Left renal cortex interstitium (tissue), 4 donors: ENCODE results near the gene ATP5MK. TPM values are rescaled to one million over a fixed set of nuclear protein-coding genes. Genes with fewer than 3 reads are reported as not detected.
"Not testable (repeated sequence)": the region's sequence is repeated elsewhere in the genome, so short reads cannot be mapped to it uniquely, and the experiment has no call there.

Source experiments
- DNase-seq, 4 donors: peaks; one replicate each; pipeline ENCODE4 v3.0.0-alpha.2; 2013; ENCODE audit warnings: low read depth in 4 of 4, low spot score in 2 of 4, missing footprints in 1 of 4
- polyA plus RNA-seq, 4 donors: library from polyadenylated mRNA; unstranded; fragments of 120-200 nt; gene quantifications; one replicate each; pipeline ENCODE4 v1.2.1, GENCODE V29; 2013; ENCODE audit not compliant: insufficient read length in 4 of 4

The ATP5MK gene
- 100 to 1,000 TPM; 196 to 267 (median 241) TPM for polyA plus RNA-seq

GRCh38 chr10:103396067-103396788, at the start of gene ATP5MK, which contains the start of gene PDCD11:
TSS of gene ATP5MK (minus strand) at chr10:103396475. CDS start at chr10:103392457, 4,018 bp downstream.
TSS of gene PDCD11 (plus strand) at chr10:103396626. CDS start at chr10:103398427, 1,801 bp downstream.
- peak; percentile 92 to 98 (median 96) for DNase-seq

- no peak for DNase-seq
These were observed 49.1 kb upstream of the ATP5MK start for GRCh38 chr10:103445366-103445765.

- DNase-seq = no peak
These were observed 48.2 kb upstream of the ATP5MK start for GRCh38 chr10:103444478-103444877.

- no peak for DNase-seq
These were observed 47.4 kb upstream of the ATP5MK start for GRCh38 chr10:103443475-103444185.

- DNase-seq = no peak
These were observed 45.8 kb upstream of the ATP5MK start for GRCh38 chr10:103442031-103442461.

GRCh38 chr10:103441611-103442010, 45.3 kb upstream of the ATP5MK start:
- DNase-seq = no peak

GRCh38 chr10:103441206-103441605, 44.9 kb upstream of the ATP5MK start:
- no peak for DNase-seq

- DNase-seq = no peak
These were observed 44.1 kb upstream of the ATP5MK start for GRCh38 chr10:103440416-103440815.

GRCh38 chr10:103439776-103440175, 43.5 kb upstream of the ATP5MK start:
- no peak for DNase-seq

- no peak for DNase-seq
These were observed 37.6 kb upstream of the ATP5MK start for GRCh38 chr10:103433858-103434257.

GRCh38 chr10:103431902-103432301, 35.6 kb upstream of the ATP5MK start:
- no peak for DNase-seq

GRCh38 chr10:103429647-103430046, 33.4 kb upstream of the ATP5MK start:
- no peak for DNase-seq

- no peak for DNase-seq
These were observed 32.8 kb upstream of the ATP5MK start for GRCh38 chr10:103428989-103429643.

- DNase-seq = no peak
These were observed 31.6 kb upstream of the ATP5MK start for GRCh38 chr10:103427866-103428265.

- no peak for DNase-seq
These were observed 27.5 kb upstream of the ATP5MK start for GRCh38 chr10:103423748-103424147.

- DNase-seq = no peak
These were observed 22.8 kb upstream of the ATP5MK start for GRCh38 chr10:103419101-103419500.

GRCh38 chr10:103417601-103418000, 21.3 kb upstream of the ATP5MK start:
- DNase-seq = no peak

- not testable (repeated sequence) for DNase-seq
These were observed 20.8 kb upstream of the ATP5MK start for GRCh38 chr10:103417148-103417469.

GRCh38 chr10:103416436-103417147, 20.3 kb upstream of the ATP5MK start:
- peak; percentile 15 to 58 (median 26) for DNase-seq

GRCh38 chr10:103415581-103415980, 19.3 kb upstream of the ATP5MK start:
- no peak for DNase-seq

- DNase-seq = no peak
These were observed 17.3 kb upstream of the ATP5MK start for GRCh38 chr10:103413564-103413963.
